K562 (cell line): ENCODE data around the gene PLEKHA6. TPM values are rescaled to one million over a fixed set of nuclear protein-coding genes. Genes with fewer than 3 reads are reported as not detected.

ENCODE experiments used
- ARHGAP35 ChIP-seq: fragments of 450-650 bp; IDR thresholded peaks from 2 replicates; pipeline ENCODE4 v1.6.1; 2018; ENCODE audit not compliant: partially characterized antibody
- BMI1 ChIP-seq: fragments of 150-350 bp; IDR thresholded peaks from 2 replicates; pipeline ENCODE4 v1.6.1; 2014; ENCODE audit warnings: low read length
- COPS2 ChIP-seq: fragments of 450-650 bp; conservative IDR thresholded peaks from 2 replicates; pipeline ENCODE4 v1.6.1; 2016; ENCODE audit warnings: mild to moderate bottlenecking, moderate library complexity
- DIDO1 ChIP-seq: fragments of 450-650 bp; IDR thresholded peaks from 2 replicates; pipeline ENCODE4 v1.6.1; 2016; ENCODE audit warnings: low read depth, missing biosample characterization, missing genetic modification characterization
- EHMT2 ChIP-seq: fragments of 450-650 bp; IDR thresholded peaks from 2 replicates; pipeline ENCODE4 v1.6.1; 2018; ENCODE audit warnings: antibody characterized with exemption
- ETV6 ChIP-seq, 3 experiments: fragments of 150-350 bp in 1 of 3; sonication (generic) in 1 of 3; formaldehyde crosslinking in 1 of 3; IDR thresholded peaks; 2 replicates each; pipeline versions ENCODE4 v1.6.1 to v1.8.0; 2014 to 2022; ENCODE audit warnings: borderline replicate concordance in 2 of 3, low read depth in 2 of 3, antibody characterized with exemption in 1 of 3, low read length in 1 of 3, mild to moderate bottlenecking in 1 of 3, missing genetic modification reagents in 1 of 3
- GTF2A2 ChIP-seq: IDR thresholded peaks from 2 replicates; pipeline ENCODE4 v1.6.1; 2016; ENCODE audit warnings: mild to moderate bottlenecking, missing genetic modification characterization, missing compliant biosample characterization
- HDAC2 ChIP-seq: fragments of 450-650 bp; IDR thresholded peaks from 2 replicates; pipeline ENCODE4 v1.6.1; 2016; ENCODE audit warnings: mild to moderate bottlenecking
- HEY1 ChIP-seq: fragments of 250-450 bp; sonication (Bioruptor Pico); IDR thresholded peaks from 2 replicates; pipeline ENCODE4 v1.5.0; 2020; ENCODE audit warnings: mild to moderate bottlenecking, moderate library complexity, borderline replicate concordance
- HNRNPLL ChIP-seq: fragments of 200-400 bp; formaldehyde crosslinking; IDR thresholded peaks from 2 replicates; pipeline ENCODE4 v1.6.1; 2017; ENCODE audit warnings: low read length, low read depth, mild to moderate bottlenecking; ENCODE audit not compliant: poor library complexity, severe bottlenecking
- MTA1 ChIP-seq: fragments of 450-650 bp; IDR thresholded peaks from 2 replicates; pipeline ENCODE4 v1.6.1; 2017; ENCODE audit warnings: borderline replicate concordance
- NFE2L1 ChIP-seq: fragments of 450-650 bp; IDR thresholded peaks from 2 replicates; pipeline ENCODE4 v1.6.1; 2016; ENCODE audit warnings: missing genetic modification characterization, low read depth, mild to moderate bottlenecking, missing compliant biosample characterization, moderate library complexity, borderline replicate concordance
- NFIX ChIP-seq: fragments of 250-450 bp; sonication (Bioruptor Pico); IDR thresholded peaks from 2 replicates; pipeline ENCODE4 v1.4.0; 2020; ENCODE audit warnings: low read depth, mild to moderate bottlenecking, moderate library complexity
- RFX7 ChIP-seq: fragments of 250-450 bp; sonication (Bioruptor Pico); IDR thresholded peaks from 2 replicates; pipeline ENCODE4 v1.5.1; 2021; ENCODE audit warnings: mild to moderate bottlenecking
- SP1 ChIP-seq: sonication (generic); formaldehyde crosslinking; IDR thresholded peaks from 2 replicates; pipeline ENCODE4 v1.8.1; 2022; ENCODE audit warnings: mild to moderate bottlenecking, missing genetic modification reagents
- SPI1 ChIP-seq: IDR thresholded peaks from 2 replicates; pipeline ENCODE4 v1.6.1; 2011; ENCODE audit warnings: low read depth, low read length, control low read depth, borderline replicate concordance
- THRAP3 ChIP-seq: fragments of 450-650 bp; IDR thresholded peaks from 2 replicates; pipeline ENCODE4 v1.6.1; 2016; ENCODE audit warnings: mild to moderate bottlenecking, inconsistent platforms, borderline replicate concordance
- TRIM28 ChIP-seq: fragments of 450-650 bp; IDR thresholded peaks from 2 replicates; pipeline ENCODE4 v1.6.1; 2017
- U2AF1 ChIP-seq: fragments of 200-400 bp; formaldehyde crosslinking; optimal IDR thresholded peaks from 2 replicates; pipeline ENCODE3; 2017; ENCODE audit warnings: mild to moderate bottlenecking, low read depth, low read length, moderate library complexity
- ZFP1 ChIP-seq: fragments of 450-650 bp; formaldehyde crosslinking; IDR thresholded peaks from 2 replicates; pipeline ENCODE4 v1.4.0; 2020; ENCODE audit warnings: mild to moderate bottlenecking, mixed read lengths
- ZKSCAN8 ChIP-seq: fragments of 200-800 bp; sonication (Bioruptor generic); IDR thresholded peaks from 2 replicates; pipeline ENCODE4 v1.6.1; 2016; ENCODE audit warnings: missing genetic modification characterization, missing compliant biosample characterization
- ZNF121 ChIP-seq: sonication (generic); formaldehyde crosslinking; conservative IDR thresholded peaks from 2 replicates; pipeline ENCODE4 v1.8.0; 2022; ENCODE audit warnings: missing genetic modification reagents
- ZNF124 ChIP-seq: sonication (generic); formaldehyde crosslinking; IDR thresholded peaks from 2 replicates; pipeline ENCODE4 v1.8.1; 2022; ENCODE audit warnings: missing genetic modification reagents
- ZNF316 ChIP-seq: fragments of 450-650 bp; IDR thresholded peaks from 2 replicates; pipeline ENCODE4 v1.6.1; 2016
- ZNF584 ChIP-seq: fragments of 200-800 bp; sonication (Bioruptor generic); IDR thresholded peaks from 2 replicates; pipeline ENCODE4 v1.6.1; 2016; ENCODE audit warnings: low read depth, mild to moderate bottlenecking, missing genetic modification characterization, missing compliant biosample characterization
- ZNF785 ChIP-seq: fragments of 250-450 bp; sonication (Bioruptor Pico); IDR thresholded peaks from 2 replicates; pipeline ENCODE4 v1.4.0; 2020; ENCODE audit warnings: mild to moderate bottlenecking
- polyA plus RNA-seq, 8 experiments: library from polyadenylated mRNA; depleted of rRNA in 4 of 8; stranded (reverse) in 5 of 8; unstranded in 3 of 8; fragments of >200 nt; fragmentation: Nextera tagmentation in 2 of 8; fragmentation: Illumina TruSeq in 1 of 8; extraction: Ambion mirVana in 2 of 8; extraction: Trizol in 1 of 8; gene quantifications; 2 replicates each; pipeline versions ENCODE4 v1.2.1 to v1.2.3, GENCODE V29; 2011 to 2014; ENCODE audit warnings: inconsistent platforms in 1 of 8, missing spikeins in 1 of 8
- total RNA-seq, 7 experiments: library from RNA; depleted of rRNA in 6 of 7; stranded (reverse); fragments of >200 nt in 6 of 7; fragmentation: Illumina TruSeq in 2 of 7; extraction: Trizol in 2 of 7; gene quantifications; 2 replicates each; pipeline versions ENCODE4 v1.2.1 to v1.2.3, GENCODE V29; 2011 to 2021; ENCODE audit warnings: low replicate concordance in 1 of 7
- TF ChIP-seq, protein P1 (sequence below): IDR thresholded peaks from 3 replicates; pipeline ENCODE4 v1.6.1; 2011; ENCODE audit warnings: borderline replicate concordance, mild to moderate bottlenecking; ENCODE audit not compliant: insufficient read length, insufficient read depth
- TF ChIP-seq, protein P2 (sequence below): fragments of 450-650 bp; formaldehyde crosslinking; IDR thresholded peaks from 2 replicates; pipeline ENCODE4 v1.4.0; 2022; ENCODE audit warnings: missing genetic modification characterization

Gene PLEKHA6
- total and polyA plus RNA-seq, 9 of the 15 experiments (the other 6 are each of a cell fraction or from before 2014, with no cell fraction given): under 0.01 to 0.33 (median 0.01) TPM; not detected in 4

DNA sequence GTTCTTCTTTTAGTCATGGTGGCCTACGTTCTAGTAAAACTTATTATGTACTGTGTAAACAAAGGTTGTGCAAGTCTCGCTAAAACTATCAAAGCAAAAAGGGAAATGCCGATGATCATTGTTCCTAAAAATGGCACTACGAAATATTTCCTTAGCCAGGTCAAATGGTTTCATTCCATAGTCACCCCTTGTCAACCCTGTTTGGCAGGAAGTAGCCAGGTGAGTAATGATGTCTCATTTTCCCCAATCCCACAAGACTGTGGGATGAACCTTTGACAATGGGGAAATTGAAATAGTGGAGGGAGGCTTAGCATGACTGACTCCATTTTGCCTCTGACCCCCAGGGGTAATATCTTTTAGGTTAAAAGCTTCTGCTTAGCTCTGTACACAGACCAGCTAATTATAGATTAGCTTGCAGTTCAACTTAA, 188.0 kb downstream of the PLEKHA6 start (continued):
- TF ChIP-seq ETV6 (IDR thresholded peaks at IDR 0.05; ENCODE audit: borderline replicate concordance in 1 of 2, low read depth in 2 of 2, low read length in 1 of 2) (no peak), ETV6 (CRISPR knock-in tag; IDR thresholded peaks at IDR 0.05; ENCODE audit: borderline replicate concordance) (no peak), ZNF316 (no peak), HDAC2 (no peak), HEY1 (CRISPR knock-in tag) (0 out of 2 replicates have a peak, but pooled peaks have one; percentile 68), COPS2 (no peak), TRIM28 (no peak), BMI1 (no peak), MTA1 (no peak), NFIX (CRISPR knock-in tag) (no peak), SPI1 (no peak), THRAP3 (no peak), ZNF584 (CRISPR knock-in tag) (peak; percentile 93; the same call in 1 of the 2 replicates), ZKSCAN8 (CRISPR knock-in tag) (peak; percentile 93), EHMT2 (no peak), ZNF121 (no peak), DIDO1 (tag) (0 out of 2 replicates have a peak, but pooled peaks have one; percentile 50), NFE2L1 (tag) (no peak), ZFP1 (CRISPR knock-in tag) (peak; percentile 78), HNRNPLL (no peak), GTF2A2 (tag) (peak; percentile 89), ARHGAP35 (no peak), SP1 (no peak), ZNF124 (CRISPR knock-in tag) (no peak), RFX7 (CRISPR knock-in tag) (no peak), U2AF1 (no peak), ZNF785 (CRISPR knock-in tag) (0 out of 2 replicates have a peak, but pooled peaks have one; percentile 10)
- TF ChIP-seq, protein P1, sequence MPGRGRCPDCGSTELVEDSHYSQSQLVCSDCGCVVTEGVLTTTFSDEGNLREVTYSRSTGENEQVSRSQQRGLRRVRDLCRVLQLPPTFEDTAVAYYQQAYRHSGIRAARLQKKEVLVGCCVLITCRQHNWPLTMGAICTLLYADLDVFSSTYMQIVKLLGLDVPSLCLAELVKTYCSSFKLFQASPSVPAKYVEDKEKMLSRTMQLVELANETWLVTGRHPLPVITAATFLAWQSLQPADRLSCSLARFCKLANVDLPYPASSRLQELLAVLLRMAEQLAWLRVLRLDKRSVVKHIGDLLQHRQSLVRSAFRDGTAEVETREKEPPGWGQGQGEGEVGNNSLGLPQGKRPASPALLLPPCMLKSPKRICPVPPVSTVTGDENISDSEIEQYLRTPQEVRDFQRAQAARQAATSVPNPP: no peak
- TF ChIP-seq, protein P2, sequence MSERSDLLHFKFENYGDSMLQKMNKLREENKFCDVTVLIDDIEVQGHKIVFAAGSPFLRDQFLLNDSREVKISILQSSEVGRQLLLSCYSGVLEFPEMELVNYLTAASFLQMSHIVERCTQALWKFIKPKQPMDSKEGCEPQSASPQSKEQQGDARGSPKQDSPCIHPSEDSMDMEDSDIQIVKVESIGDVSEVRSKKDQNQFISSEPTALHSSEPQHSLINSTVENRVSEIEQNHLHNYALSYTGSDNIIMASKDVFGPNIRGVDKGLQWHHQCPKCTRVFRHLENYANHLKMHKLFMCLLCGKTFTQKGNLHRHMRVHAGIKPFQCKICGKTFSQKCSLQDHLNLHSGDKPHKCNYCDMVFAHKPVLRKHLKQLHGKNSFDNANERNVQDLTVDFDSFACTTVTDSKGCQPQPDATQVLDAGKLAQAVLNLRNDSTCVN (CRISPR knock-in tag): peak; percentile 48; the same call in 1 of the 2 replicates
